HCT116 (cell line): ENCODE data around the gene ARHGAP23. TPM values are rescaled to one million over a fixed set of nuclear protein-coding genes. Genes with fewer than 3 reads are reported as not detected.
A peak's percentile ranks its signal among the peaks of the same experiment; 100 is the strongest.

Experiments used
- ATAC-seq: fragments of 200-7000 bp; cut with Tn5 transposase; 2 replicates; pipeline ENCODE4 v1.9.1; 2020; ENCODE audit warnings: mild to moderate bottlenecking, moderate library complexity
- BruUV-seq: library from RNA; stranded (reverse); fragments of 400-500 nt; replicated peaks from 2 replicates; lab custom pipeline; 2021; lab: Mats Ljungman, UMichigan
- CTCF ChIA-PET: fragments of 300-600 bp; sonication (Branson Sonifier 250); formaldehyde crosslinking; loops from one replicate; lab custom pipeline; 2021; ENCODE audit warnings: antibody characterized with exemption; lab: Charles Lee
- POLR2A ChIA-PET: fragments of 300-600, 350-600 bp; sonication (Branson Sonifier 250); formaldehyde crosslinking; loops from one replicate; lab custom pipeline; 2021; ENCODE audit warnings: antibody characterized with exemption; lab: Charles Lee
- RAD21 ChIA-PET, 2 experiments: fragments of 300-600 bp; sonication (Branson Sonifier 250); formaldehyde crosslinking; loops; one replicate each; lab custom pipeline; 2023; ENCODE audit warnings: low total read pairs in 2 of 2; ENCODE audit not compliant: uncharacterized antibody in 2 of 2, unreplicated experiment in 2 of 2, low non-redundant PET in 1 of 2; lab: Charles Lee
- DNase-seq: peaks from one replicate; pipeline ENCODE4 v3.0.0-alpha.2; 2010; ENCODE audit warnings: low read depth, low spot score
- H2AFZ ChIP-seq: fragments of 200-600 bp; shearing (Covaris generic), sonication (generic); 2 replicates; pipeline ENCODE4 v1.6.1; 2017; ENCODE audit warnings: low read depth, mixed run types, mixed read lengths, antibody characterized with exemption, low read length; ENCODE audit not compliant: poor library complexity, severe bottlenecking
- H3K27ac ChIP-seq: 2 replicates; pipeline ENCODE4 v1.5.1; 2012; ENCODE audit warnings: low read depth, low read length
- H3K27me3 ChIP-seq: fragments of 200-600 bp; sonication (generic); 2 replicates; pipeline ENCODE4 v1.6.1; 2016; ENCODE audit warnings: mixed run types, low read length, mixed read lengths; ENCODE audit not compliant: insufficient read depth
- H3K36me3 ChIP-seq, 2 experiments: fragments of 200-500 bp in 1 of 2; fragments of 200-600 bp in 1 of 2; sonication (Bioruptor generic) in 1 of 2; sonication (generic) in 1 of 2; 2 replicates each; pipeline versions ENCODE4 v1.5.1 to v1.6.1; 2014 to 2016; ENCODE audit warnings: low read length in 2 of 2, inconsistent platforms in 1 of 2, mixed read lengths in 1 of 2, mixed run types in 1 of 2; ENCODE audit not compliant: insufficient read depth in 2 of 2, control insufficient read depth in 1 of 2
- H3K4me1 ChIP-seq, 2 experiments: fragments of 200-600 bp in 1 of 2; sonication (generic) in 1 of 2; 2 replicates each; pipeline versions ENCODE4 v1.5.1 to v1.6.1; 2012 to 2017; ENCODE audit warnings: low read length in 2 of 2, inconsistent platforms in 1 of 2, mild to moderate bottlenecking in 1 of 2, mixed read lengths in 1 of 2, mixed run types in 1 of 2, moderate library complexity in 1 of 2; ENCODE audit not compliant: insufficient read depth in 2 of 2, control insufficient read depth in 1 of 2
- H3K4me2 ChIP-seq: fragments of 200-600 bp; sonication (generic); 2 replicates; pipeline ENCODE4 v1.6.1; 2017; ENCODE audit warnings: mixed run types, low read length, mixed read lengths
- H3K4me3 ChIP-seq, 2 experiments: fragments of 200-600 bp in 1 of 2; sonication (generic) in 1 of 2; replicated peaks in 1 of 2; 2 replicates each; pipeline ENCODE4 v1.5.1; 2011 to 2016; ENCODE audit warnings: low read length in 2 of 2, control low read depth in 1 of 2, low read depth in 1 of 2, mild to moderate bottlenecking in 1 of 2, mixed read lengths in 1 of 2, mixed run types in 1 of 2
- H3K79me2 ChIP-seq: fragments of 200-600 bp; sonication (generic); 2 replicates; pipeline ENCODE4 v1.6.1; 2017; ENCODE audit warnings: mild to moderate bottlenecking, mixed run types, low read length, moderate library complexity, mixed read lengths; ENCODE audit not compliant: insufficient read depth
- H3K9ac ChIP-seq: fragments of 200-600 bp; sonication (generic); 2 replicates; pipeline ENCODE4 v1.6.1; 2016; ENCODE audit warnings: low read length, mixed read lengths
- H3K9me2 ChIP-seq: fragments of 200-600 bp; sonication (generic), shearing (Covaris generic); 2 replicates; pipeline ENCODE4 v1.6.1; 2017; ENCODE audit warnings: mixed run types, mild to moderate bottlenecking, moderate library complexity; ENCODE audit not compliant: insufficient read depth
- H3K9me3 ChIP-seq, 2 experiments: fragments of 200-500 bp in 1 of 2; fragments of 200-600 bp in 1 of 2; sonication (Bioruptor generic) in 1 of 2; sonication (generic) in 1 of 2; 2 replicates each; pipeline ENCODE4 v1.6.1; 2014 to 2017; ENCODE audit warnings: low read length in 2 of 2, mixed read lengths in 2 of 2, inconsistent platforms in 1 of 2, low read depth in 1 of 2, mild to moderate bottlenecking in 1 of 2, mixed run types in 1 of 2, moderate library complexity in 1 of 2; ENCODE audit not compliant: control insufficient read depth in 1 of 2, insufficient read depth in 1 of 2
- H4K20me1 ChIP-seq: fragments of 200-600 bp; sonication (generic), shearing (Covaris generic); 2 replicates; pipeline ENCODE4 v1.6.1; 2017; ENCODE audit warnings: mixed run types, mild to moderate bottlenecking, moderate library complexity; ENCODE audit not compliant: insufficient read depth
- CBX3 ChIP-seq: IDR thresholded peaks from 2 replicates; pipeline ENCODE4 v1.6.1; 2012; ENCODE audit warnings: low read depth
- CEBPB ChIP-seq: IDR thresholded peaks from 2 replicates; pipeline ENCODE4 v1.6.1; 2012; ENCODE audit warnings: low read depth
- CTCF ChIP-seq, 3 experiments: fragments of 200-600 bp in 1 of 3; sonication (generic) in 1 of 3; IDR thresholded peaks in 2 of 3; conservative IDR thresholded peaks in 1 of 3; 2 replicates each; pipeline ENCODE4 v1.5.1; 2012 to 2017; ENCODE audit warnings: low read depth in 2 of 3, low read length in 2 of 3, antibody characterized with exemption in 1 of 3, borderline replicate concordance in 1 of 3, control low read depth in 1 of 3, mild to moderate bottlenecking in 1 of 3, mixed read lengths in 1 of 3, mixed run types in 1 of 3, moderate library complexity in 1 of 3; ENCODE audit not compliant: insufficient read depth in 1 of 3
- EGR1 ChIP-seq: IDR thresholded peaks from 2 replicates; pipeline ENCODE4 v1.6.1; 2012; ENCODE audit warnings: low read depth
- EZH2 ChIP-seq: fragments of 200-600 bp; sonication (generic); IDR thresholded peaks from 2 replicates; pipeline ENCODE4 v1.6.1; 2017; ENCODE audit warnings: antibody characterized with exemption, mixed run types
- FOSL1 ChIP-seq: IDR thresholded peaks from 2 replicates; pipeline ENCODE4 v1.6.1; 2012; ENCODE audit warnings: low read depth
- POLR2A ChIP-seq: IDR thresholded peaks from 2 replicates; pipeline ENCODE4 v1.7.0; 2011; ENCODE audit warnings: borderline replicate concordance; ENCODE audit not compliant: insufficient read depth, insufficient read length; ENCODE audit errors: extremely low read depth
- POLR2AphosphoS5 ChIP-seq: IDR thresholded peaks from 2 replicates; pipeline ENCODE4 v1.6.1; 2011; ENCODE audit warnings: mild to moderate bottlenecking, low read depth, low read length, moderate library complexity
- RAD21 ChIP-seq: IDR thresholded peaks from 2 replicates; pipeline ENCODE4 v1.6.1; 2012; ENCODE audit warnings: low read depth, mild to moderate bottlenecking
- SP1 ChIP-seq: IDR thresholded peaks from 2 replicates; pipeline ENCODE4 v1.6.1; 2012; ENCODE audit warnings: low read depth
- YY1 ChIP-seq: IDR thresholded peaks from 2 replicates; pipeline ENCODE4 v1.6.1; 2011; ENCODE audit warnings: low read length, low read depth, moderate library complexity, mild to moderate bottlenecking; ENCODE audit not compliant: insufficient replicate concordance; ENCODE audit errors: extremely low read depth
- intact Hi-C: fragments of 100-400 bp; cut with micrococcal nuclease; formaldehyde crosslinking; loops from 2 replicates; pipeline ENCODE4 v1.10.0; 2022
- total RNA-seq: library from RNA; stranded (reverse); gene quantifications from one replicate; pipeline ENCODE4 v1.2.1, GENCODE V29; 2021; ENCODE audit not compliant: unreplicated experiment

ARHGAP23 gene
- total RNA-seq, 1 experiment from 2014 or later = 41.0 TPM

- CTCF ChIA-PET = interaction anchor here (0.6 to 4.8 kb wide), 16 partner anchors 7 to 176 kb away, joined by 3 to 146 read pairs (median 9); partner anchors contain the start of genes EPOP and SRCIN1
- POLR2A ChIA-PET = interaction anchor here (0.5 to 1.7 kb wide), 8 partner anchors 12 to 651 kb away, joined by 3 to 6 read pairs (median 4); no protein-coding TSS in a partner anchor
- ATAC-seq (peak; percentile 77), DNase-seq (peak; percentile 80)
- no peaks in the 10 kb centered on the region for H3K9me2 ChIP-seq
- intact Hi-C loops = loop anchor here (2.0 kb wide), 1 partner anchor 108 kb away; no protein-coding TSS in a partner anchor
- peak; percentile 54 for TF ChIP-seq POLR2A
- TF ChIP-seq POLR2AphosphoS5 = peak; percentile 62
- peak; percentile 100 for TF ChIP-seq CEBPB
- no peak for TF ChIP-seq FOSL1
- TF ChIP-seq CBX3 = no peak
- TF ChIP-seq EZH2 = no peak
- no peak; the same call in 1 of the 2 replicates for TF ChIP-seq SP1
- no peak for TF ChIP-seq YY1
- TF ChIP-seq RAD21 = no peak
- TF ChIP-seq EGR1 = peak; percentile 89
- peak in 2 of 3 experiments; percentile 27 to 35; a peak in 2 of 6 replicates for TF ChIP-seq CTCF (IDR thresholded peaks at IDR 0.05 in 2 of 3, conservative IDR thresholded peaks at IDR 0.05 in 1 of 3; ENCODE audit: borderline replicate concordance in 1 of 3, insufficient read depth in 1 of 3, low read depth in 2 of 3, low read length in 2 of 3)
- no peaks in the 10 kb centered on the region for H3K27me3 ChIP-seq
- H3K4me2 ChIP-seq = peak overlapping the region; percentile 96
- no peaks in the 10 kb centered on the region for H3K36me3 ChIP-seq
- no peaks in the 10 kb centered on the region for H3K79me2 ChIP-seq
- no peaks in the 10 kb centered on the region for H4K20me1 ChIP-seq
- no peak overlapping the region for H2AFZ ChIP-seq
- H3K27ac ChIP-seq = peak overlapping the region; percentile 47
- RAD21 ChIA-PET = interaction anchor here (0.5 to 2.4 kb wide), 6 partner anchors 20 to 108 kb away, joined by 3 to 21 read pairs (median 4); no protein-coding TSS in a partner anchor
- H3K4me1 ChIP-seq = peaks cover 21 to 42% of the 10 kb centered on the region in 2 experiments
- peak overlapping the region; percentile 46 to 61 for H3K4me3 ChIP-seq
- no peaks in the 10 kb centered on the region for H3K9me3 ChIP-seq
- peak overlapping the region; percentile 57 for H3K9ac ChIP-seq
- BruUV-seq = TSS peak; percentile 70
These were observed 131.0 kb downstream of the ARHGAP23 start for GRCh38 chr17:38559051-38559879.
